ENCODE results near the gene RAB31. TPM values are rescaled to one million over a fixed set of nuclear protein-coding genes. Genes with fewer than 3 reads are reported as not detected.

The RAB31 gene
- total RNA-seq, 3 donors from 2014 or later: 22.4 to 110 (median 32.4) TPM

- no peaks in the 10 kb centered on the region for H3K4me1 ChIP-seq
- no peaks in the 10 kb centered on the region for H3K27me3 ChIP-seq
- H3K27ac ChIP-seq: no peak overlapping the region
- no peak for DNase-seq (ENCODE audit: low spot score in 2 of 2)
- no peaks in the 10 kb centered on the region for H3K9me3 ChIP-seq
- no peak overlapping the region for H3K4me3 ChIP-seq
- TF ChIP-seq CTCF (IDR thresholded peaks at IDR 0.05): no peak
- no peak for TF ChIP-seq POLR2AphosphoS5 (IDR thresholded peaks at IDR 0.05)
- TF ChIP-seq POLR2A (IDR thresholded peaks at IDR 0.05): no peak
- H3K36me3 ChIP-seq: no peaks in the 10 kb centered on the region
- intact Hi-C loops (cut with DNase I; ENCODE audit: low total_unique reads): no loop called here
Measured at GRCh38 chr18:9787712-9788111, 79.6 kb downstream of the RAB31 start.

- Histone ChIP-seq H3K36me3 (no peaks in the 10 kb centered on the region), H3K4me3 (no peak overlapping the region), H3K9me3 (no peaks in the 10 kb centered on the region), H3K4me1 (no peaks in the 10 kb centered on the region), H3K27ac (no peak overlapping the region), H3K27me3 (no peaks in the 10 kb centered on the region)
- intact Hi-C loops (cut with DNase I; ENCODE audit: low total_unique reads): no loop called here
- TF ChIP-seq POLR2AphosphoS5 (IDR thresholded peaks at IDR 0.05): no peak
- no peak for TF ChIP-seq CTCF (IDR thresholded peaks at IDR 0.05)
- TF ChIP-seq POLR2A (IDR thresholded peaks at IDR 0.05): no peak
- DNase-seq (ENCODE audit: low spot score in 2 of 2): no peak
Measured at GRCh38 chr18:9788140-9788539, 80.0 kb downstream of the RAB31 start.

GRCh38 chr18:9788860-9789259 is 80.8 kb downstream of the RAB31 start:
- intact Hi-C loops (cut with DNase I; ENCODE audit: low total_unique reads): no loop called here
- Histone ChIP-seq H3K27ac (no peak overlapping the region), H3K4me3 (no peak overlapping the region), H3K36me3 (no peaks in the 10 kb centered on the region), H3K4me1 (no peaks in the 10 kb centered on the region), H3K27me3 (no peaks in the 10 kb centered on the region), H3K9me3 (no peaks in the 10 kb centered on the region)
- TF ChIP-seq POLR2AphosphoS5 (IDR thresholded peaks at IDR 0.05): no peak
- TF ChIP-seq CTCF (IDR thresholded peaks at IDR 0.05): no peak
- no peak for TF ChIP-seq POLR2A (IDR thresholded peaks at IDR 0.05)
- DNase-seq (ENCODE audit: low spot score in 2 of 2): no peak

- no peak overlapping the region for H3K27ac ChIP-seq
- no peaks in the 10 kb centered on the region for H3K9me3 ChIP-seq
- no peaks in the 10 kb centered on the region for H3K4me1 ChIP-seq
- TF ChIP-seq POLR2A (IDR thresholded peaks at IDR 0.05): no peak
- no peak for TF ChIP-seq POLR2AphosphoS5 (IDR thresholded peaks at IDR 0.05)
- TF ChIP-seq CTCF (IDR thresholded peaks at IDR 0.05): no peak
- intact Hi-C loops (cut with DNase I; ENCODE audit: low total_unique reads): no loop called here
- no peak overlapping the region for H3K4me3 ChIP-seq
- H3K27me3 ChIP-seq: no peaks in the 10 kb centered on the region
- no peaks in the 10 kb centered on the region for H3K36me3 ChIP-seq
- DNase-seq (ENCODE audit: low spot score in 2 of 2): no peak
Measured at GRCh38 chr18:9790261-9790660, 82.2 kb downstream of the RAB31 start.

- intact Hi-C loops (cut with DNase I; ENCODE audit: low total_unique reads): no loop called here
- no peak for DNase-seq (ENCODE audit: low spot score in 2 of 2)
- TF ChIP-seq POLR2AphosphoS5 (IDR thresholded peaks at IDR 0.05) (no peak), CTCF (IDR thresholded peaks at IDR 0.05) (no peak), POLR2A (IDR thresholded peaks at IDR 0.05) (no peak)
- H3K9me3 ChIP-seq: no peaks in the 10 kb centered on the region
- H3K4me1 ChIP-seq: no peaks in the 10 kb centered on the region
- H3K27ac ChIP-seq: no peak overlapping the region
- H3K27me3 ChIP-seq: no peaks in the 10 kb centered on the region
- no peak overlapping the region for H3K4me3 ChIP-seq
- H3K36me3 ChIP-seq: no peaks in the 10 kb centered on the region
Measured at GRCh38 chr18:9791991-9792390, 83.9 kb downstream of the RAB31 start.

Data from breast epithelium (tissue), 4 donors.